Loucy (cell line): Measurements from ENCODE around the gene CPLANE2.

Source experiments
- EZH2phosphoT487 ChIP-seq: fragments of 200-600 bp; IDR thresholded peaks from 2 replicates; pipeline ENCODE4 v1.6.1; 2018; ENCODE audit warnings: antibody characterized with exemption, mild to moderate bottlenecking, moderate library complexity, borderline replicate concordance
- TF ChIP-seq, protein P1 (sequence below): fragments of 200-600 bp; sonication (generic); conservative IDR thresholded peaks from 2 replicates; pipeline ENCODE4 v1.5.1; 2014; ENCODE audit warnings: mild to moderate bottlenecking, antibody characterized with exemption, low read length

DNA sequence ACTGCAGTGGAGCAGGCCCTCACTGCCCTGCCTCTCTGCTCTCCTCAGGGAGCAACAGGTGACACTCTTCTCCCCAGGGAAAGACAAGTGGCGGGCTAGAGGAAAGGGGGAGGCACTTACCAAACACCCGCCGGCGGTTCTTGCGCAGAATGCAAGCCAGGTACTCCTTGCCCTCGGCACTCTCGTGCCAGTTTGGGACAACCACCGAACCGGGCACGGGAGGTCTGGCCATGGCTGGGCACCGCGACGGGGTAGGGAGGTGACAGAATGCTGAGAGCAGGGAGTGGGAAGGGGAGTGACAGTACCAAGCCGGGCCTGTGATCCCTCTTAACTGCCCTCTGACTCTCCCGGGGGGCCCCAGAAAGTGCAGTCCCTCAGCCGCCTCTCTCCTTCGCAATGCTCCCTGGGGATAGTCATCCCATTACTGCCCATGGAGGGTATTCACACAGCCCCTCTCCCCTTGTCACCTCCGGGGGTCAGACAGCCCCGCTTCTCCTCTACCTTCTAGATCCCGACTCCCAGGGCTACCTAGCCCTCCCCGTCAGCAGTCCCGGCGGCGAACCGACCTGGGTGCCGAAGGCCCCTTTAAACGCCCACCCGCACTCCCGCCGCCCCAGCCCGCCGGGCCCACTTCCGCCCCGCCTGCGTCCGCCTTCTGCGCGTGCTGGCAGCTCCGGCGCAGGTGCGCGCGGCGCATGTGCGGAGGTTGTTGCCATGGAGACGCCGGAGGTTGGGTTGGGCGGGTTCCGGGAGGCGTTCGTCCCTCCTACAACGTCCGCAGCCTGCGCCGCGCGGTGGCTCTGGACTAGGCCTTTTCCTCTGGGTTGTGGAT is at the start of gene CPLANE2:
- TF ChIP-seq, protein P1, sequence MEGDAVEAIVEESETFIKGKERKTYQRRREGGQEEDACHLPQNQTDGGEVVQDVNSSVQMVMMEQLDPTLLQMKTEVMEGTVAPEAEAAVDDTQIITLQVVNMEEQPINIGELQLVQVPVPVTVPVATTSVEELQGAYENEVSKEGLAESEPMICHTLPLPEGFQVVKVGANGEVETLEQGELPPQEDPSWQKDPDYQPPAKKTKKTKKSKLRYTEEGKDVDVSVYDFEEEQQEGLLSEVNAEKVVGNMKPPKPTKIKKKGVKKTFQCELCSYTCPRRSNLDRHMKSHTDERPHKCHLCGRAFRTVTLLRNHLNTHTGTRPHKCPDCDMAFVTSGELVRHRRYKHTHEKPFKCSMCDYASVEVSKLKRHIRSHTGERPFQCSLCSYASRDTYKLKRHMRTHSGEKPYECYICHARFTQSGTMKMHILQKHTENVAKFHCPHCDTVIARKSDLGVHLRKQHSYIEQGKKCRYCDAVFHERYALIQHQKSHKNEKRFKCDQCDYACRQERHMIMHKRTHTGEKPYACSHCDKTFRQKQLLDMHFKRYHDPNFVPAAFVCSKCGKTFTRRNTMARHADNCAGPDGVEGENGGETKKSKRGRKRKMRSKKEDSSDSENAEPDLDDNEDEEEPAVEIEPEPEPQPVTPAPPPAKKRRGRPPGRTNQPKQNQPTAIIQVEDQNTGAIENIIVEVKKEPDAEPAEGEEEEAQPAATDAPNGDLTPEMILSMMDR, result 0 out of 2 replicates have a peak, but pooled peaks have one; percentile 1
- no peak for TF ChIP-seq EZH2phosphoT487
